HCT116 (cell line): ENCODE measurements around the gene MCF2L2. TPM values are rescaled to one million over a fixed set of nuclear protein-coding genes. Genes with fewer than 3 reads are reported as not detected.

Experiments
- ATAC-seq: fragments of 200-7000 bp; cut with Tn5 transposase; 2 replicates; pipeline ENCODE4 v1.9.1; 2020; ENCODE audit warnings: mild to moderate bottlenecking, moderate library complexity
- BruUV-seq: library from RNA; stranded (reverse); fragments of 400-500 nt; replicated peaks from 2 replicates; lab custom pipeline; 2021; lab: Mats Ljungman, UMichigan
- CTCF ChIA-PET: fragments of 300-600 bp; sonication (Branson Sonifier 250); formaldehyde crosslinking; loops from one replicate; lab custom pipeline; 2021; ENCODE audit warnings: antibody characterized with exemption; lab: Charles Lee
- POLR2A ChIA-PET: fragments of 300-600, 350-600 bp; sonication (Branson Sonifier 250); formaldehyde crosslinking; loops from one replicate; lab custom pipeline; 2021; ENCODE audit warnings: antibody characterized with exemption; lab: Charles Lee
- RAD21 ChIA-PET, 2 experiments: fragments of 300-600 bp; sonication (Branson Sonifier 250); formaldehyde crosslinking; loops; one replicate each; lab custom pipeline; 2023; ENCODE audit warnings: low total read pairs in 2 of 2; ENCODE audit not compliant: uncharacterized antibody in 2 of 2, unreplicated experiment in 2 of 2, low non-redundant PET in 1 of 2; lab: Charles Lee
- DNase-seq: peaks from one replicate; pipeline ENCODE4 v3.0.0-alpha.2; 2010; ENCODE audit warnings: low read depth, low spot score
- H2AFZ ChIP-seq: fragments of 200-600 bp; shearing (Covaris generic), sonication (generic); 2 replicates; pipeline ENCODE4 v1.6.1; 2017; ENCODE audit warnings: low read depth, mixed run types, mixed read lengths, antibody characterized with exemption, low read length; ENCODE audit not compliant: poor library complexity, severe bottlenecking
- H3K27ac ChIP-seq: 2 replicates; pipeline ENCODE4 v1.5.1; 2012; ENCODE audit warnings: low read depth, low read length
- H3K27me3 ChIP-seq: fragments of 200-600 bp; sonication (generic); 2 replicates; pipeline ENCODE4 v1.6.1; 2016; ENCODE audit warnings: mixed run types, low read length, mixed read lengths; ENCODE audit not compliant: insufficient read depth
- H3K36me3 ChIP-seq, 2 experiments: fragments of 200-500 bp in 1 of 2; fragments of 200-600 bp in 1 of 2; sonication (Bioruptor generic) in 1 of 2; sonication (generic) in 1 of 2; 2 replicates each; pipeline versions ENCODE4 v1.5.1 to v1.6.1; 2014 to 2016; ENCODE audit warnings: low read length in 2 of 2, inconsistent platforms in 1 of 2, mixed read lengths in 1 of 2, mixed run types in 1 of 2; ENCODE audit not compliant: insufficient read depth in 2 of 2, control insufficient read depth in 1 of 2
- H3K4me1 ChIP-seq, 2 experiments: fragments of 200-600 bp in 1 of 2; sonication (generic) in 1 of 2; 2 replicates each; pipeline versions ENCODE4 v1.5.1 to v1.6.1; 2012 to 2017; ENCODE audit warnings: low read length in 2 of 2, inconsistent platforms in 1 of 2, mild to moderate bottlenecking in 1 of 2, mixed read lengths in 1 of 2, mixed run types in 1 of 2, moderate library complexity in 1 of 2; ENCODE audit not compliant: insufficient read depth in 2 of 2, control insufficient read depth in 1 of 2
- H3K4me2 ChIP-seq: fragments of 200-600 bp; sonication (generic); 2 replicates; pipeline ENCODE4 v1.6.1; 2017; ENCODE audit warnings: mixed run types, low read length, mixed read lengths
- H3K4me3 ChIP-seq, 2 experiments: fragments of 200-600 bp in 1 of 2; sonication (generic) in 1 of 2; replicated peaks in 1 of 2; 2 replicates each; pipeline ENCODE4 v1.5.1; 2011 to 2016; ENCODE audit warnings: low read length in 2 of 2, control low read depth in 1 of 2, low read depth in 1 of 2, mild to moderate bottlenecking in 1 of 2, mixed read lengths in 1 of 2, mixed run types in 1 of 2
- H3K79me2 ChIP-seq: fragments of 200-600 bp; sonication (generic); 2 replicates; pipeline ENCODE4 v1.6.1; 2017; ENCODE audit warnings: mild to moderate bottlenecking, mixed run types, low read length, moderate library complexity, mixed read lengths; ENCODE audit not compliant: insufficient read depth
- H3K9ac ChIP-seq: fragments of 200-600 bp; sonication (generic); 2 replicates; pipeline ENCODE4 v1.6.1; 2016; ENCODE audit warnings: low read length, mixed read lengths
- H3K9me2 ChIP-seq: fragments of 200-600 bp; sonication (generic), shearing (Covaris generic); 2 replicates; pipeline ENCODE4 v1.6.1; 2017; ENCODE audit warnings: mixed run types, mild to moderate bottlenecking, moderate library complexity; ENCODE audit not compliant: insufficient read depth
- H3K9me3 ChIP-seq, 2 experiments: fragments of 200-500 bp in 1 of 2; fragments of 200-600 bp in 1 of 2; sonication (Bioruptor generic) in 1 of 2; sonication (generic) in 1 of 2; 2 replicates each; pipeline ENCODE4 v1.6.1; 2014 to 2017; ENCODE audit warnings: low read length in 2 of 2, mixed read lengths in 2 of 2, inconsistent platforms in 1 of 2, low read depth in 1 of 2, mild to moderate bottlenecking in 1 of 2, mixed run types in 1 of 2, moderate library complexity in 1 of 2; ENCODE audit not compliant: control insufficient read depth in 1 of 2, insufficient read depth in 1 of 2
- H4K20me1 ChIP-seq: fragments of 200-600 bp; sonication (generic), shearing (Covaris generic); 2 replicates; pipeline ENCODE4 v1.6.1; 2017; ENCODE audit warnings: mixed run types, mild to moderate bottlenecking, moderate library complexity; ENCODE audit not compliant: insufficient read depth
- EZH2 ChIP-seq: fragments of 200-600 bp; sonication (generic); IDR thresholded peaks from 2 replicates; pipeline ENCODE4 v1.6.1; 2017; ENCODE audit warnings: antibody characterized with exemption, mixed run types
- SP1 ChIP-seq: IDR thresholded peaks from 2 replicates; pipeline ENCODE4 v1.6.1; 2012; ENCODE audit warnings: low read depth
- SRF ChIP-seq: IDR thresholded peaks from 2 replicates; pipeline ENCODE4 v1.6.1; 2012; ENCODE audit warnings: low read depth
- YY1 ChIP-seq: IDR thresholded peaks from 2 replicates; pipeline ENCODE4 v1.6.1; 2011; ENCODE audit warnings: low read length, low read depth, moderate library complexity, mild to moderate bottlenecking; ENCODE audit not compliant: insufficient replicate concordance; ENCODE audit errors: extremely low read depth
- ZFX ChIP-seq: fragments of 450-650 bp; IDR thresholded peaks from 2 replicates; pipeline ENCODE4 v1.6.1; 2017
- intact Hi-C: fragments of 100-400 bp; cut with micrococcal nuclease; formaldehyde crosslinking; loops from 2 replicates; pipeline ENCODE4 v1.10.0; 2022
- total RNA-seq: library from RNA; stranded (reverse); gene quantifications from one replicate; pipeline ENCODE4 v1.2.1, GENCODE V29; 2021; ENCODE audit not compliant: unreplicated experiment
- TF ChIP-seq, protein P1 (sequence below), 3 experiments: fragments of 200-600 bp in 1 of 3; sonication (generic) in 1 of 3; IDR thresholded peaks in 2 of 3; conservative IDR thresholded peaks in 1 of 3; 2 replicates each; pipeline ENCODE4 v1.5.1; 2012 to 2017; ENCODE audit warnings: low read depth in 2 of 3, low read length in 2 of 3, antibody characterized with exemption in 1 of 3, borderline replicate concordance in 1 of 3, control low read depth in 1 of 3, mild to moderate bottlenecking in 1 of 3, mixed read lengths in 1 of 3, mixed run types in 1 of 3, moderate library complexity in 1 of 3; ENCODE audit not compliant: insufficient read depth in 1 of 3
- TF ChIP-seq, protein P2 (sequence below): IDR thresholded peaks from 2 replicates; pipeline ENCODE4 v1.6.1; 2012
- TF ChIP-seq, protein P3 (sequence below): IDR thresholded peaks from 2 replicates; pipeline ENCODE4 v1.6.1; 2011; ENCODE audit warnings: mild to moderate bottlenecking, low read length, moderate library complexity; ENCODE audit not compliant: insufficient replicate concordance; ENCODE audit errors: extremely low read depth

Gene MCF2L2
- total RNA-seq, 1 experiment from 2014 or later, result 1.5 TPM

DNA sequence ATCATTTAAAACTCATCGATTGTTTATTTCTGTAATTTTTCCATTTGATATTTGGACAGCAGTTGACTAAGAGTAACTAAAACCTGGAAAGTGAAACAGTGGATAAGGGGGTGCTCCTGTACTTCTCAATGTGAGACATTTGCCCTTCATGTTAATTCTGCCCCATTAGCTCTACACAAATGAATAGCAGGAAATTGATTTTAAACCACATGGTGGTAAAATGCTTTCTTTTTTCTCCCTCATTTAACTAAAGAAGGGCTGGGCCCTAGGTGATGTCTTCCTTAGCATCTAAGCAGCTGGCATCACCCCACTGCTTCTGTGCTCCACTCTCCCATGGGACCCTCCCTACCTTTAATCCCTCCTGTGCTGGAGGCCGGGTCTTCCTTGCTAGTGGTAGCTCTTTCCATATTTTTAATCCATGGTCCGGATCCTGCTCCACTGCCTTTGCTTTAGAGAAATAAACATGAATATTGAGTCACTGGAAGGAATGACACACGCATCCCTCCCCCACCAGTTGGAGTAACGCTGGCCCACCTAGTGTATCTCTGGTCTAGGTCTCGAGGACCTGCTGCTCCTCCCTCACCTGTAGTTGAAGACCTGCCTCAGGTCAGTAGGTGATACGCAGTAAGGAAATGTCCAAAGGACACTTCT, 235.6 kb downstream of the MCF2L2 start:
- H3K27ac ChIP-seq, result no peak overlapping the region
- H3K4me1 ChIP-seq, result no peaks in the 10 kb centered on the region
- H2AFZ ChIP-seq, result no peak overlapping the region
- H3K36me3 ChIP-seq, result no peaks in the 10 kb centered on the region
- H3K4me3 ChIP-seq, result no peak overlapping the region
- RAD21 ChIA-PET, result no interaction called here
- intact Hi-C loops, result no loop called here
- TF ChIP-seq, protein P1, sequence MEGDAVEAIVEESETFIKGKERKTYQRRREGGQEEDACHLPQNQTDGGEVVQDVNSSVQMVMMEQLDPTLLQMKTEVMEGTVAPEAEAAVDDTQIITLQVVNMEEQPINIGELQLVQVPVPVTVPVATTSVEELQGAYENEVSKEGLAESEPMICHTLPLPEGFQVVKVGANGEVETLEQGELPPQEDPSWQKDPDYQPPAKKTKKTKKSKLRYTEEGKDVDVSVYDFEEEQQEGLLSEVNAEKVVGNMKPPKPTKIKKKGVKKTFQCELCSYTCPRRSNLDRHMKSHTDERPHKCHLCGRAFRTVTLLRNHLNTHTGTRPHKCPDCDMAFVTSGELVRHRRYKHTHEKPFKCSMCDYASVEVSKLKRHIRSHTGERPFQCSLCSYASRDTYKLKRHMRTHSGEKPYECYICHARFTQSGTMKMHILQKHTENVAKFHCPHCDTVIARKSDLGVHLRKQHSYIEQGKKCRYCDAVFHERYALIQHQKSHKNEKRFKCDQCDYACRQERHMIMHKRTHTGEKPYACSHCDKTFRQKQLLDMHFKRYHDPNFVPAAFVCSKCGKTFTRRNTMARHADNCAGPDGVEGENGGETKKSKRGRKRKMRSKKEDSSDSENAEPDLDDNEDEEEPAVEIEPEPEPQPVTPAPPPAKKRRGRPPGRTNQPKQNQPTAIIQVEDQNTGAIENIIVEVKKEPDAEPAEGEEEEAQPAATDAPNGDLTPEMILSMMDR (IDR thresholded peaks at IDR 0.05 in 2 of 3, conservative IDR thresholded peaks at IDR 0.05 in 1 of 3; ENCODE audit: borderline replicate concordance in 1 of 3, insufficient read depth in 1 of 3, low read depth in 2 of 3, low read length in 2 of 3), result no peak
- TF ChIP-seq YY1, result no peak
- TF ChIP-seq, protein P2, sequence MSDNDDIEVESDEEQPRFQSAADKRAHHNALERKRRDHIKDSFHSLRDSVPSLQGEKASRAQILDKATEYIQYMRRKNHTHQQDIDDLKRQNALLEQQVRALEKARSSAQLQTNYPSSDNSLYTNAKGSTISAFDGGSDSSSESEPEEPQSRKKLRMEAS, result no peak
- TF ChIP-seq SRF, result no peak
- no peak for TF ChIP-seq SP1
- no peak for TF ChIP-seq ZFX
- TF ChIP-seq EZH2, result no peak
- TF ChIP-seq, protein P3, sequence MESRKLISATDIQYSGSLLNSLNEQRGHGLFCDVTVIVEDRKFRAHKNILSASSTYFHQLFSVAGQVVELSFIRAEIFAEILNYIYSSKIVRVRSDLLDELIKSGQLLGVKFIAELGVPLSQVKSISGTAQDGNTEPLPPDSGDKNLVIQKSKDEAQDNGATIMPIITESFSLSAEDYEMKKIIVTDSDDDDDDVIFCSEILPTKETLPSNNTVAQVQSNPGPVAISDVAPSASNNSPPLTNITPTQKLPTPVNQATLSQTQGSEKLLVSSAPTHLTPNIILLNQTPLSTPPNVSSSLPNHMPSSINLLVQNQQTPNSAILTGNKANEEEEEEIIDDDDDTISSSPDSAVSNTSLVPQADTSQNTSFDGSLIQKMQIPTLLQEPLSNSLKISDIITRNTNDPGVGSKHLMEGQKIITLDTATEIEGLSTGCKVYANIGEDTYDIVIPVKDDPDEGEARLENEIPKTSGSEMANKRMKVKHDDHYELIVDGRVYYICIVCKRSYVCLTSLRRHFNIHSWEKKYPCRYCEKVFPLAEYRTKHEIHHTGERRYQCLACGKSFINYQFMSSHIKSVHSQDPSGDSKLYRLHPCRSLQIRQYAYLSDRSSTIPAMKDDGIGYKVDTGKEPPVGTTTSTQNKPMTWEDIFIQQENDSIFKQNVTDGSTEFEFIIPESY, result no peak
- TF ChIP-seq, all 23 proteins: peak for 0
- Histone ChIP-seq H3K4me2 (no peak overlapping the region), H3K9ac (no peak overlapping the region), H3K27me3 (no peaks in the 10 kb centered on the region), H3K79me2 (no peaks in the 10 kb centered on the region), H4K20me1 (no peaks in the 10 kb centered on the region), H3K9me3 (no peaks in the 10 kb centered on the region), H3K9me2 (no peaks in the 10 kb centered on the region)
- ChIA-PET CTCF (interaction anchor here (0.6 kb wide), 1 partner anchor 190 kb away, joined by 3 read pairs; no protein-coding TSS in a partner anchor), POLR2A (no interaction called here)
- no TSS peak for BruUV-seq
- ATAC-seq (no peak), DNase-seq (no peak)
